ENCODE data around the gene GNPAT.

The GNPAT gene

DNA sequence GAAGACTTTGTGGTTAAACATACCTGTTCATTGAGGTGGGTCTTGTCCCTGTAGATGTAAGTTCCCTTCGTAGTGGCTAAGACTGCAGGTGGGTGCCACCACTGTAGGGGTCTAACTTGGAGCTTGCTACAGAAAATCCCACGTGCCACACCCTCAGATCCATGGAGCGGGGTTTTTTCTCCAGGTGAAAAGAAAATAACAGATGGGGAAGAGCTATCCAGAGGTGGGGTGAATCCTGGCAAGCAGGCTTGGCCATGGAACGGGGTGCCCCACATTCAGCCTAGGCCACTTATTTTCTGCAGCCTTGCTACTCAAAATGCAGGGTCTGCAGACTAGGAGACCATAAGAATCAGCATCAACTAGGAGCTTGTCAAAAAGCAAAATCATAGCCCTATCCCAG lies 72.6 kb downstream of the GNPAT start:
- FAIRE-seq (no peak), DNase-seq (ENCODE audit: insufficient read length, low spot score) (no peak)

- DNase-seq (ENCODE audit: insufficient read length, low spot score) = peak; percentile 44
Measured at GRCh38 chr1:231315887-231316286, 74.9 kb downstream of the GNPAT start.

DNA sequence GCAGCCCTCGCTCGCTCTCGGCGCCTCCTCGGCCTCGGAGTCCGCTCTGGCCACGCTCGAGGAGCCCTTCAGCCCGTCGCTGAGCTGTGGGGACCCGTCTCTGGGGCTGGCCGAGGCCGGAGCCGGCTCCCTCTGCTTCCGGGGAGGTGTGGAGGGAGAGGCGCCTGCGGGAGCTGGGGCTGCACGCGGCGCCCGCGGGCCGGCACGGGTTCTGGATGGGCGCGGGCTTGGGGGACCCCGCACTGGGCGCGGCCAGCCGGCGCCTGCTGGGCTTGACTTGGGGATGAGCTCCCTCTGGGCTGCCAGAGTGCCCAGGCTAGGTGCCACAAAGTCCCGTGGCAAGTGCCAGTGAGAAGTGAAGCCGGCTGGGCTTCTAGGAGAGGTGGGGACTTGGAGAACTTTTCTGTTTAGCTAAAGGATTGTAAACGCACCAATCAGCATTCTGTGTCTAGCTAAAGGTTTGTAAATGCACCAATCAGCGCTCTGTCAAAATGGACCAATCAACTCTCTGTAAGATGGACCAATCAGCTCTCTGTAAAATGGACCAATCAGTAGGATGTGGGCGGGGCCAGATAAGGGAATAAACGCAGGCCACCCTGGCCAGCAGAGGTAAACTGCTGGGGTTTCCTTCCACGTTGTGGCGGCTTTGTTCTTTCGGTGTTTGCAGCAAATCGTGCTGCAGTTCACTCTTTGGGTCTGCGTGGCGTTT lies 76.4 kb downstream of the GNPAT start:
- no peak for DNase-seq (ENCODE audit: insufficient read length, low spot score)
- FAIRE-seq = no peak

More at GRCh38 chr1:231315887-231316286, 74.9 kb downstream of the GNPAT start:
- FAIRE-seq = no peak

DNA sequence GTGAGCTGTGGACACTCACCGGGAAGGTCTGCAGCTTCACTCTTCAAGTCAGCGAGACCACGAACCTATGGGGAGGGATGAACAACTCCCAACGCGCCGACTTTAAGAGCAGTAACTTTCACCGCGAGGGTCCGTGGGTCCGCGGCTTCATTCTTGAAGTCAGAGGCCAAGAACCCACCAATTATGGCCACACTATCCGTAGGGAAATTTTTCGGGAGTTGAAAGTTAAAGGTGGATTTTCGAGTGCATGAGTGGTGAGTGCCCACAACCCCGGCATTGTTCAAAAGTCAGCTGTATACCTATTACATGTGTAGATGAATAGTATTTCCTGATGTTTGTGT lies 77.0 kb downstream of the GNPAT start:
- DNase-seq (ENCODE audit: insufficient read length, low spot score) (no peak), FAIRE-seq (no peak)

DNA sequence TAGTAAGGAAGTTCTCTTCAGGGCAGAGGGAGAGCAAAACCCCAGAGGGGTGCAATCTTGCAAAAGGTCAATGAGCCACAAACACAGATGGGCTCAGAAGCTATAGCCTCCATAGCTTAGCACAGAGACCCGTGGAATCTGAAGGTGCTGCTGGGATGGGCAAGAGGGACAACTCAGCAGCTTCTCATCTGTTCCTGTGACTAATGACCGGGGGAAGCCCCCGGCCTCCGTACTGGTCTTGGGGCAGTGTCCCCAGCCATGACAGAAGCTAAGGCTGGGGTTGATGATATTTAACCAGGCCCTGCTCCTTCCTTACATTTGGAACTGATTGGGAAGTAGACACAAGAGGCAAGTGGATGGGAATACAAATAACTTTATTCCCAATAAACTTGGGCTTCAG lies 77.6 kb downstream of the GNPAT start:
- FAIRE-seq (no peak), DNase-seq (ENCODE audit: insufficient read length, low spot score) (no peak)

- DNase-seq (ENCODE audit: insufficient read length, low spot score) = no peak
- no peak for FAIRE-seq
Measured at GRCh38 chr1:231319080-231319479, 78.1 kb downstream of the GNPAT start.

DNA sequence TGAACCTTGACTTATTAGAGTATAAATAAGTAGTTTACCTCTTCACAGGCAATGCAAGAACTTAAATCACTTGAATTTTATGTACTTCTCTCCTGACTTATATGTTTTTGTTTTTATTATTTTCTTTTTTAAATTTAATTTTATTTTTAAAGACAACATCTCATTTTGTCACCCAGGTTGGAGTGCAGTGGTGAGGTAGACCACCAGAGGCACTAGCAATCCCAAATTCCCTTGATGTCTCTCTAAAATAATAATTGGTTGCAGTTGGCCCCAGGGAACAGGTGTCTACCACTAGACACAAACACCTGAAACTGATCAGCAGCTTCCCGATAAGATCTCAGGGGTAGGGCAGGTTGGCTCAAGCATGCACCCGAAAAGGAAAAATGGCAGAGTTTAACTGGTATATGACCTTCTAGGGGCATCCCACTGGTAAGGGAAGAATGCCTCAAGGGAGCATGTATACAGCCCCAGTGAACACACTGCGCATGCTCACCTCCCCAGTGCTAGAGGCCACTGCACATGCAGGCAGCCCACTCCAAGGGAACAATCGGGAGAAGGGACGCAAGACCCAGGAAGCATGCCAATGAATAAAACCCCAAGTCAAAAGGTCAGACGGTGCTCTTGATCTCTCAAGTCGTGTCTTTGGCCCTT lies 82.0 kb downstream of the GNPAT start:
- DNase-seq (ENCODE audit: insufficient read length, low spot score) (no peak), FAIRE-seq (no peak)

DNA sequence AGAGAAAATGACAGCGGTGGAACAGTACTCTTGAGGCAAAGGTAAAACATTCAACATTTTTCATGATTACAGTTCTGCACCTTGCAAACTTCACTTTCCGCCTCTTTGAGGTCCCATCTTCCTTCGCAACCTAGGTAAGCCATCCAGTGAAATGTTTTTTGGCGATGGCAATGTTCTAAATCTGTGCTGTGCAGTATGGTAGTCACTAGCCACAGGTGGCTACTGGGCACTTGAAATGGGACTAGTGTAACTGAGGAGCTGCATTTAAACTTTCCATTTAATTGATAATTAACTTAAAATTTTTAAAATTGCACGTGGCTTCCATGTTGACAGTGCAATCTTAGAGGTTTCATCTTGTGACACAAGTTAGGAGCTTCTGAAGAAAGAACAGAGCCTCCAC lies 83.6 kb downstream of the GNPAT start:
- FAIRE-seq = no peak
- no peak for DNase-seq (ENCODE audit: insufficient read length, low spot score)

DNA sequence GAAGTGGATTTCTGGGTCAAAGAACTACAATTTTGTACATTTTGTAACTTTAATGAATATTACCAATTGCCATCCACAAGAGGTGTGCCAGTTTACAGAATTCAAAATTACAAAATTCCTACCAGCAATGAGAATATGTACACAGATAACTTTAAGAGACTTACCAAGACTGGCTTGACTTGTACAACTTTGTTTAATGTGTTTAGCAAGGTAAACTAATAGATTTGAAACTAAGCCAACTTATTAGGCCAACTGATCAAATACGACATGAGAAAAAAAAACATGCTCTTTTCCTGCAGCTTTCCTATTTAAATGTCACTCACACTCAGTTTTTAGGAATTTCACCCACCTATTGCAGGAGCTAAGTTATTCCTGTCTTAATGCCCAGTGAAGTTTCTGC lies 85.2 kb downstream of the GNPAT start:
- FAIRE-seq (no peak), DNase-seq (ENCODE audit: insufficient read length, low spot score) (no peak)
